Measurements from ENCODE around the gene GPRC5C. TPM values are rescaled to one million over a fixed set of nuclear protein-coding genes. Genes with fewer than 3 reads are reported as not detected.

The GPRC5C gene
- total and polyA plus RNA-seq, 2 of the 13 experiments (the other 11 are each of a cell fraction or from before 2014, with no cell fraction given): 85.6 to 300 TPM

DNA sequence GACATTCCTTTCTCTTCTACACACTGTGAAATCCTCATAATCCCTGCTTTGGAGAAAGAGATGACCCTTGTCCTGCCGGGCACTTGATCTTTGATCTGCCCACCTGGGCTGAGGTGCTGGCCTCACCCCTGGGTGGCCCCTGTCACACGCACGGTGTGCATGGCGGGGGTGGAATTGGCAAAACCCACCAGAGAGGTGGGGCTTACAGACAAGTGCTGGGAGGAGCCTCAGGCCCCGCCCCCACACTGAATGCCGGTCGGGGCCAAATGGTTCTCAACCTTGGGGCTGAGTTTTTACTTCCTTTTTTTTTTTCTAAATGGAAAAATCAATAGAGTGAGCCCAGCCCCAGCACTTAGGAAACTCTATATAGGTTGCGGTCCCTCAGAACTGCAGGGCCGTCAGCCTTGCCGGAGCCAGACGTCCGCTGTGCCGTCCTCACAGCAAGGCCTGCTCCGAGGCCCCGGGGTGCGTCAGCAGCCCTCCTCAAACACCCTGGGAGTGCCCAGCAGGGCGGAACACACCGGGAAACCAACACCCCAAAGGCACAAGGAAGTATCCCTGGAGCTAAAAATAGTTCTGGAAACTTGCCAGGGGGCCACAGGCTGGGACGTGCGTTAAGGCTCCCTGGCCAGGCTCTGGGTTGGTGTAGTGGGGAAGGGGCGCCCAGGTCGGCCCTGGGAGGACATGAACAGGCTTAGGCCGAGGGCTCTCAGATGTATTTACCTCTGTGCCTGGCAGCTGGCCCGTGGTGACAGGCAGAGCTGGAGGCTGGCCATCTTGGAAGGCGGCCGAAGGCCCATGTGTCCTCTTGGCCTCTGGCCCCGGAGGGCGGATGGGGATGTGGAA lies 11.0 kb downstream of the GPRC5C start (continued):
- TF ChIP-seq, protein P1, sequence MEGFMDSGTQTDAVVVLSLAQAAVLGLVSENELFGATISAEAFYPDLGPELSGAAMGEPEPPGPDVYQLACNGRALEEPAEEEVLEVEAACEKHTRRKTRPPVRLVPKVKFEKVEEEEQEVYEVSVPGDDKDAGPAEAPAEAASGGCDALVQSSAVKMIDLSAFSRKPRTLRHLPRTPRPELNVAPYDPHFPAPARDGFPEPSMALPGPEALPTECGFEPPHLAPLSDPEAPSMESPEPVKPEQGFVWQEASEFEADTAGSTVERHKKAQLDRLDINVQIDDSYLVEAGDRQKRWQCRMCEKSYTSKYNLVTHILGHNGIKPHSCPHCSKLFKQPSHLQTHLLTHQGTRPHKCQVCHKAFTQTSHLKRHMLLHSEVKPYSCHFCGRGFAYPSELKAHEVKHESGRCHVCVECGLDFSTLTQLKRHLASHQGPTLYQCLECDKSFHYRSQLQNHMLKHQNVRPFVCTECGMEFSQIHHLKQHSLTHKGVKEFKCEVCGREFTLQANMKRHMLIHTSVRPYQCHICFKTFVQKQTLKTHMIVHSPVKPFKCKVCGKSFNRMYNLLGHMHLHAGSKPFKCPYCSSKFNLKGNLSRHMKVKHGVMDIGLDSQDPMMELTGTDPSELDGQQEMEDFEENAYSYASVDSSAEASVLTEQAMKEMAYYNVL (CRISPR knock-in tag; IDR thresholded peaks at IDR 0.05; ENCODE audit: borderline replicate concordance): 0 out of 2 replicates have a peak, but pooled peaks have one; percentile 18
- TF ChIP-seq CREM (IDR thresholded peaks at IDR 0.05) (peak; percentile 84), CREM (CRISPR knock-in tag; IDR thresholded peaks at IDR 0.05) (no peak), ZNF232 (CRISPR knock-in tag; IDR thresholded peaks at IDR 0.05; ENCODE audit: borderline replicate concordance) (peak; percentile 77; the same call in 1 of the 2 replicates), GTF3A (CRISPR knock-in tag; conservative IDR thresholded peaks at IDR 0.05) (0 out of 2 replicates have a peak, but pooled peaks have one; percentile 75), ZNF3 (CRISPR knock-in tag; IDR thresholded peaks at IDR 0.05) (no peak), YEATS4 (CRISPR knock-in tag; IDR thresholded peaks at IDR 0.05; ENCODE audit: borderline replicate concordance) (peak; percentile 66; the same call in 1 of the 2 replicates), MYC (CRISPR knock-in tag; IDR thresholded peaks at IDR 0.05; ENCODE audit: borderline replicate concordance) (peak; percentile 79), CEBPG (CRISPR knock-in tag; IDR thresholded peaks at IDR 0.05) (peak; percentile 68), ZNF839 (CRISPR knock-in tag; IDR thresholded peaks at IDR 0.05; ENCODE audit: borderline replicate concordance) (no peak; the same call in 1 of the 2 replicates), TCF7L2 (IDR thresholded peaks at IDR 0.05; ENCODE audit: low read depth, low read length) (no peak; the same call in 1 of the 2 replicates), ZNF234 (CRISPR knock-in tag; conservative IDR thresholded peaks at IDR 0.05) (peak; percentile 58; the same call in 1 of the 2 replicates), CBX5 (CRISPR knock-in tag; IDR thresholded peaks at IDR 0.05; ENCODE audit: borderline replicate concordance) (peak; percentile 66; the same call in 1 of the 2 replicates), ZNF850 (CRISPR knock-in tag; conservative IDR thresholded peaks at IDR 0.05) (no peak), HDAC1 (CRISPR knock-in tag; IDR thresholded peaks at IDR 0.05) (peak; percentile 93), ZNF574 (CRISPR knock-in tag; IDR thresholded peaks at IDR 0.05) (peak; percentile 63), ZBTB20 (CRISPR knock-in tag; IDR thresholded peaks at IDR 0.05; ENCODE audit: borderline replicate concordance, low read depth) (no peak; the same call in 1 of the 2 replicates), CENPT (CRISPR knock-in tag; IDR thresholded peaks at IDR 0.05; ENCODE audit: low read depth) (0 out of 2 replicates have a peak, but pooled peaks have one; percentile 71), PHF8 (CRISPR knock-in tag; IDR thresholded peaks at IDR 0.05) (peak; percentile 78), SP1 (IDR thresholded peaks at IDR 0.05) (no peak), SP1 (CRISPR knock-in tag; IDR thresholded peaks at IDR 0.05) (peak; percentile 83)
- TF ChIP-seq, protein P2, sequence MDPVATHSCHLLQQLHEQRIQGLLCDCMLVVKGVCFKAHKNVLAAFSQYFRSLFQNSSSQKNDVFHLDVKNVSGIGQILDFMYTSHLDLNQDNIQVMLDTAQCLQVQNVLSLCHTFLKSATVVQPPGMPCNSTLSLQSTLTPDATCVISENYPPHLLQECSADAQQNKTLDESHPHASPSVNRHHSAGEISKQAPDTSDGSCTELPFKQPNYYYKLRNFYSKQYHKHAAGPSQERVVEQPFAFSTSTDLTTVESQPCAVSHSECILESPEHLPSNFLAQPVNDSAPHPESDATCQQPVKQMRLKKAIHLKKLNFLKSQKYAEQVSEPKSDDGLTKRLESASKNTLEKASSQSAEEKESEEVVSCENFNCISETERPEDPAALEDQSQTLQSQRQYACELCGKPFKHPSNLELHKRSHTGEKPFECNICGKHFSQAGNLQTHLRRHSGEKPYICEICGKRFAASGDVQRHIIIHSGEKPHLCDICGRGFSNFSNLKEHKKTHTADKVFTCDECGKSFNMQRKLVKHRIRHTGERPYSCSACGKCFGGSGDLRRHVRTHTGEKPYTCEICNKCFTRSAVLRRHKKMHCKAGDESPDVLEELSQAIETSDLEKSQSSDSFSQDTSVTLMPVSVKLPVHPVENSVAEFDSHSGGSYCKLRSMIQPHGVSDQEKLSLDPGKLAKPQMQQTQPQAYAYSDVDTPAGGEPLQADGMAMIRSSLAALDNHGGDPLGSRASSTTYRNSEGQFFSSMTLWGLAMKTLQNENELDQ (CRISPR knock-in tag; IDR thresholded peaks at IDR 0.05; ENCODE audit: borderline replicate concordance): no peak

All from HepG2 (cell line).